WI38 (cell line): ENCODE measurements around the gene PLD1.

ENCODE experiments used
- H3K4me3 ChIP-seq: 2 replicates; pipeline ENCODE4 v1.5.1; 2011; ENCODE audit warnings: low read depth, mild to moderate bottlenecking, control low read depth, low read length
- CTCF ChIP-seq: IDR thresholded peaks from 2 replicates; pipeline ENCODE4 v1.5.1; 2012; ENCODE audit warnings: low read depth, mild to moderate bottlenecking, control low read depth, low read length

PLD1 gene

GRCh38 chr3:171743327-171744157, 66.7 kb downstream of the PLD1 start:
- no peak for TF ChIP-seq CTCF
- H3K4me3 ChIP-seq, result no peak overlapping the region

GRCh38 chr3:171741377-171741776, 68.9 kb downstream of the PLD1 start:
- no peak for TF ChIP-seq CTCF
- no peak overlapping the region for H3K4me3 ChIP-seq

GRCh38 chr3:171736556-171736955, 73.7 kb downstream of the PLD1 start:
- no peak for TF ChIP-seq CTCF
- no peak overlapping the region for H3K4me3 ChIP-seq

- H3K4me3 ChIP-seq, result no peak overlapping the region
- TF ChIP-seq CTCF, result no peak
Measured at GRCh38 chr3:171733561-171733960, 76.7 kb downstream of the PLD1 start.

GRCh38 chr3:171732756-171733155, 77.5 kb downstream of the PLD1 start:
- no peak overlapping the region for H3K4me3 ChIP-seq
- TF ChIP-seq CTCF, result no peak

GRCh38 chr3:171731691-171732090, 78.6 kb downstream of the PLD1 start:
- TF ChIP-seq CTCF, result no peak
- H3K4me3 ChIP-seq, result no peak overlapping the region

- no peak for TF ChIP-seq CTCF
- no peak overlapping the region for H3K4me3 ChIP-seq
Measured at GRCh38 chr3:171729452-171730334, 80.6 kb downstream of the PLD1 start.
